Activated CD4-positive, CD25-positive, alpha-beta regulatory T cell treated with anti-CD3 and anti-CD28 coated beads, Interleukin-2, amount 50 U/mL, for 24 hours (primary cell): ENCODE measurements around the gene STX8.

Experiments used
- ATAC-seq, 2 donors: fragments of 150-1000 bp; cut with Tn5 transposase; one replicate each; pipeline ENCODE4 v1.10.0; 2021; ENCODE audit warnings: mild to moderate bottlenecking in 1 of 2, moderate library complexity in 1 of 2

The STX8 gene

GRCh38 chr17:9203771-9204425 lies 371.7 kb downstream of the STX8 start:
- ATAC-seq, result no peak

- no peak for ATAC-seq
Measured at GRCh38 chr17:9202532-9202931, 373.1 kb downstream of the STX8 start.

GRCh38 chr17:9200699-9201359 lies 374.8 kb downstream of the STX8 start:
- ATAC-seq, result no peak
